GM23338 (cell line): Measurements from ENCODE around the gene GDF10. TPM values are rescaled to one million over a fixed set of nuclear protein-coding genes. Genes with fewer than 3 reads are reported as not detected.

ENCODE experiments used
- ATAC-seq: fragments of 200-7000 bp; cut with Tn5 transposase; 3 replicates; pipeline ENCODE4 v1.9.1; 2020
- DNase-seq: peaks from one replicate; pipeline ENCODE4 v3.0.0-alpha.2; 2015; ENCODE audit warnings: low spot score
- H2AFZ ChIP-seq: fragments of 200-600 bp; sonication (generic); 2 replicates; pipeline ENCODE4 v1.8.0; 2016; ENCODE audit warnings: antibody characterized with exemption, mild to moderate bottlenecking, moderate library complexity
- H3F3A ChIP-seq: fragments of 200-600 bp; sonication (generic); replicated peaks from 2 replicates; pipeline ENCODE4 v1.8.0; 2017; ENCODE audit warnings: antibody characterized with exemption, mixed run types, low read depth
- H3K27ac ChIP-seq: fragments of 200-600 bp; sonication (generic); 2 replicates; pipeline ENCODE4 v1.6.1; 2016; ENCODE audit warnings: low read depth
- H3K27me3 ChIP-seq: fragments of 200-600 bp; sonication (generic); 2 replicates; pipeline ENCODE4 v1.8.0; 2016; ENCODE audit warnings: mild to moderate bottlenecking, mixed run types, moderate library complexity; ENCODE audit not compliant: insufficient read depth
- H3K36me3 ChIP-seq: fragments of 200-600 bp; sonication (generic); 2 replicates; pipeline ENCODE4 v1.8.0; 2016; ENCODE audit warnings: mild to moderate bottlenecking; ENCODE audit not compliant: insufficient read depth
- H3K4me1 ChIP-seq: fragments of 200-600 bp; sonication (generic); 2 replicates; pipeline ENCODE4 v1.8.0; 2016; ENCODE audit warnings: mild to moderate bottlenecking, moderate library complexity; ENCODE audit not compliant: insufficient read depth
- H3K4me2 ChIP-seq: fragments of 200-600 bp; sonication (generic); 2 replicates; pipeline ENCODE4 v1.7.1; 2017; ENCODE audit warnings: mixed run types
- H3K4me3 ChIP-seq: fragments of 200-600 bp; sonication (generic); 2 replicates; pipeline ENCODE4 v1.6.1; 2016; ENCODE audit warnings: mixed run types
- H3K79me2 ChIP-seq: fragments of 200-600 bp; sonication (generic); replicated peaks from 2 replicates; pipeline ENCODE4 v1.8.0; 2017; ENCODE audit warnings: mild to moderate bottlenecking; ENCODE audit not compliant: insufficient read depth
- H3K9me2 ChIP-seq: fragments of 200-600 bp; sonication (generic); 2 replicates; pipeline ENCODE4 v1.8.0; 2017; ENCODE audit not compliant: insufficient read depth
- H4K20me1 ChIP-seq: fragments of 200-600 bp; sonication (generic); replicated peaks from 2 replicates; pipeline ENCODE4 v1.8.0; 2017; ENCODE audit warnings: mild to moderate bottlenecking; ENCODE audit not compliant: insufficient read depth
- H3K27ac Mint-ChIP-seq: 2 replicates; pipeline ENCODE4 v1.8.0; 2020; ENCODE audit warnings: inconsistent platforms, mild to moderate bottlenecking, moderate library complexity, mixed read lengths
- H3K27me3 Mint-ChIP-seq: 3 replicates; pipeline ENCODE4 v1.8.0; 2022; ENCODE audit warnings: low read depth, mild to moderate bottlenecking, moderate library complexity, mixed read lengths, inconsistent platforms; ENCODE audit not compliant: insufficient read depth, poor library complexity
- H3K36me3 Mint-ChIP-seq: 3 replicates; pipeline ENCODE4 v1.8.0; 2021; ENCODE audit warnings: low read depth, mild to moderate bottlenecking, inconsistent platforms, moderate library complexity, mixed read lengths
- H3K4me1 Mint-ChIP-seq: 3 replicates; pipeline ENCODE4 v1.8.0; 2020; ENCODE audit warnings: mild to moderate bottlenecking, inconsistent platforms, mixed read lengths
- H3K4me3 Mint-ChIP-seq: 3 replicates; pipeline ENCODE4 v1.8.0; 2021; ENCODE audit warnings: moderate library complexity, mild to moderate bottlenecking, inconsistent platforms, mixed read lengths
- H3K9me3 Mint-ChIP-seq: 3 replicates; pipeline ENCODE4 v1.8.0; 2020; ENCODE audit warnings: moderate library complexity, mild to moderate bottlenecking, inconsistent platforms, mixed read lengths
- CREB1 ChIP-seq: fragments of 250-450 bp; sonication (Bioruptor Pico); IDR thresholded peaks from 2 replicates; pipeline ENCODE4 v1.5.0; 2020; ENCODE audit warnings: low read depth, mild to moderate bottlenecking, moderate library complexity
- CTCF ChIP-seq, 2 experiments: fragments of 200-600 bp in 1 of 2; sonication (generic) in 1 of 2; conservative IDR thresholded peaks; 2 replicates each; pipeline versions ENCODE4 v1.5.1 to v1.6.1; 2016 to 2017; ENCODE audit warnings: antibody characterized with exemption in 2 of 2, low read depth in 2 of 2, mild to moderate bottlenecking in 2 of 2, moderate library complexity in 1 of 2
- EZH2 ChIP-seq: fragments of 200-600 bp; sonication (generic); IDR thresholded peaks from one replicate; pipeline ENCODE4 v1.8.0; 2017; ENCODE audit warnings: antibody characterized with exemption, mild to moderate bottlenecking, low read depth; ENCODE audit not compliant: unreplicated experiment
- EZH2phosphoT487 ChIP-seq: fragments of 200-600 bp; sonication (generic); IDR thresholded peaks from one replicate; pipeline ENCODE4 v1.8.1; 2018; ENCODE audit warnings: antibody characterized with exemption; ENCODE audit not compliant: unreplicated experiment
- JUNB ChIP-seq: IDR thresholded peaks from one replicate; pipeline ENCODE4 v1.6.1; 2016; ENCODE audit warnings: antibody characterized with exemption; ENCODE audit not compliant: unreplicated experiment
- NANOG ChIP-seq: IDR thresholded peaks from 2 replicates; pipeline ENCODE4 v1.6.1; 2016; ENCODE audit warnings: antibody characterized with exemption, borderline replicate concordance
- POLR2AphosphoS5 ChIP-seq: IDR thresholded peaks from 2 replicates; pipeline ENCODE4 v1.6.1; 2016; ENCODE audit warnings: antibody characterized with exemption, low read depth
- STAT1 ChIP-seq: IDR thresholded peaks from one replicate; pipeline ENCODE4 v1.6.1; 2016; ENCODE audit warnings: antibody characterized with exemption; ENCODE audit not compliant: unreplicated experiment
- ZNF114 ChIP-seq: fragments of 250-450 bp; sonication (Bioruptor Pico); IDR thresholded peaks from 2 replicates; pipeline ENCODE4 v1.5.0; 2020; ENCODE audit warnings: mild to moderate bottlenecking, moderate library complexity
- ZNF331 ChIP-seq: fragments of 250-450 bp; sonication (Bioruptor Pico); IDR thresholded peaks from 2 replicates; pipeline ENCODE4 v1.5.0; 2020; ENCODE audit warnings: low read depth, mild to moderate bottlenecking, moderate library complexity
- ZNF462 ChIP-seq: fragments of 250-450 bp; sonication (Bioruptor Pico); IDR thresholded peaks from 2 replicates; pipeline ENCODE4 v1.5.0; 2020; ENCODE audit warnings: mild to moderate bottlenecking, moderate library complexity
- polyA plus RNA-seq: library from polyadenylated mRNA; unstranded; fragments of >200 nt; fragmentation: Nextera tagmentation; extraction: Ambion mirVana; gene quantifications from 2 replicates; pipeline ENCODE4 v1.2.1, GENCODE V29; 2016
- total RNA-seq: library from RNA; depleted of rRNA; stranded (reverse); fragments of >200 nt; shearing (Covaris generic); gene quantifications from 2 replicates; pipeline ENCODE4 v1.2.3, GENCODE V29; 2014
- TF ChIP-seq, protein P1 (sequence below): IDR thresholded peaks from 2 replicates; pipeline ENCODE4 v1.6.1; 2016; ENCODE audit warnings: antibody characterized with exemption

The GDF10 gene
- total and polyA plus RNA-seq, 2 experiments from 2014 or later: 0.21 TPM; not detected in 1

GRCh38 chr10:47331954-47332353, 32.0 kb downstream of the GDF10 start:
- Histone ChIP-seq H2AFZ (no peak overlapping the region), H3K4me3 (no peak overlapping the region), H3F3A (no peaks in the 10 kb centered on the region), H3K9me2 (no peaks in the 10 kb centered on the region), H4K20me1 (no peaks in the 10 kb centered on the region), H3K4me2 (no peak overlapping the region), H3K4me1 (no peaks in the 10 kb centered on the region), H3K27me3 (no peaks in the 10 kb centered on the region), H3K27ac (no peak overlapping the region), H3K36me3 (no peaks in the 10 kb centered on the region), H3K79me2 (no peaks in the 10 kb centered on the region)
- no peaks in the 10 kb centered on the region for H3K36me3 Mint-ChIP-seq
- peaks cover 3% of the 10 kb centered on the region for H3K4me1 Mint-ChIP-seq
- no peak overlapping the region for H3K4me3 Mint-ChIP-seq
- TF ChIP-seq ZNF331 (CRISPR knock-in tag): no peak
- TF ChIP-seq EZH2: no peak
- no peak for TF ChIP-seq ZNF114
- no peak for TF ChIP-seq NANOG
- no peak for TF ChIP-seq POLR2AphosphoS5
- TF ChIP-seq, protein P1, sequence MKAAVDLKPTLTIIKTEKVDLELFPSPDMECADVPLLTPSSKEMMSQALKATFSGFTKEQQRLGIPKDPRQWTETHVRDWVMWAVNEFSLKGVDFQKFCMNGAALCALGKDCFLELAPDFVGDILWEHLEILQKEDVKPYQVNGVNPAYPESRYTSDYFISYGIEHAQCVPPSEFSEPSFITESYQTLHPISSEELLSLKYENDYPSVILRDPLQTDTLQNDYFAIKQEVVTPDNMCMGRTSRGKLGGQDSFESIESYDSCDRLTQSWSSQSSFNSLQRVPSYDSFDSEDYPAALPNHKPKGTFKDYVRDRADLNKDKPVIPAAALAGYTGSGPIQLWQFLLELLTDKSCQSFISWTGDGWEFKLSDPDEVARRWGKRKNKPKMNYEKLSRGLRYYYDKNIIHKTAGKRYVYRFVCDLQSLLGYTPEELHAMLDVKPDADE: no peak
- no peak for TF ChIP-seq STAT1
- TF ChIP-seq CREB1 (CRISPR knock-in tag): no peak
- no peak for TF ChIP-seq EZH2phosphoT487
- TF ChIP-seq CTCF (conservative IDR thresholded peaks at IDR 0.05; ENCODE audit: low read depth in 2 of 2): no peak
- no peak for TF ChIP-seq JUNB
- ATAC-seq: no peak
- H3K9me3 Mint-ChIP-seq: no peaks in the 10 kb centered on the region
- no peak for DNase-seq
- H3K27ac Mint-ChIP-seq: no peak overlapping the region
- peaks cover 1% of the 10 kb centered on the region for H3K27me3 Mint-ChIP-seq

GRCh38 chr10:47332371-47332770, 32.4 kb downstream of the GDF10 start:
- Mint-ChIP-seq H3K27me3 (peaks cover 1% of the 10 kb centered on the region), H3K27ac (no peak overlapping the region), H3K4me1 (peaks cover 3% of the 10 kb centered on the region), H3K9me3 (no peaks in the 10 kb centered on the region), H3K4me3 (no peak overlapping the region), H3K36me3 (no peaks in the 10 kb centered on the region)
- no peaks in the 10 kb centered on the region for H3K27me3 ChIP-seq
- no peak overlapping the region for H3K27ac ChIP-seq
- no peaks in the 10 kb centered on the region for H3K36me3 ChIP-seq
- no peak overlapping the region for H3K4me3 ChIP-seq
- H3K9me2 ChIP-seq: no peaks in the 10 kb centered on the region
- H3K4me1 ChIP-seq: no peaks in the 10 kb centered on the region
- no peaks in the 10 kb centered on the region for H4K20me1 ChIP-seq
- ATAC-seq (no peak), DNase-seq (no peak)
- no peaks in the 10 kb centered on the region for H3F3A ChIP-seq
- H3K4me2 ChIP-seq: no peak overlapping the region
- no peaks in the 10 kb centered on the region for H3K79me2 ChIP-seq
- no peak overlapping the region for H2AFZ ChIP-seq
- TF ChIP-seq CTCF (conservative IDR thresholded peaks at IDR 0.05; ENCODE audit: low read depth in 2 of 2) (no peak), ZNF331 (CRISPR knock-in tag) (no peak), POLR2AphosphoS5 (no peak), JUNB (no peak), ZNF462 (CRISPR knock-in tag) (no peak)
